HG03354 (cell line): ENCODE measurements around the gene HSD17B12.

Experiments used
- ATAC-seq: cut with Tn5 transposase; IDR thresholded peaks from one replicate; pipeline ENCODE4 v1.9.1; 2021; ENCODE audit warnings: mild to moderate bottlenecking; ENCODE audit not compliant: unreplicated experiment, poor library complexity, severe bottlenecking

The HSD17B12 gene

GRCh38 chr11:43842021-43842420, 161.5 kb downstream of the HSD17B12 start:
- no peak for ATAC-seq

- ATAC-seq, result no peak
Observed at GRCh38 chr11:43845816-43846215, 165.3 kb downstream of the HSD17B12 start.

- ATAC-seq, result peak; percentile 96
Observed at GRCh38 chr11:43852057-43852636, 171.6 kb downstream of the HSD17B12 start.

DNA sequence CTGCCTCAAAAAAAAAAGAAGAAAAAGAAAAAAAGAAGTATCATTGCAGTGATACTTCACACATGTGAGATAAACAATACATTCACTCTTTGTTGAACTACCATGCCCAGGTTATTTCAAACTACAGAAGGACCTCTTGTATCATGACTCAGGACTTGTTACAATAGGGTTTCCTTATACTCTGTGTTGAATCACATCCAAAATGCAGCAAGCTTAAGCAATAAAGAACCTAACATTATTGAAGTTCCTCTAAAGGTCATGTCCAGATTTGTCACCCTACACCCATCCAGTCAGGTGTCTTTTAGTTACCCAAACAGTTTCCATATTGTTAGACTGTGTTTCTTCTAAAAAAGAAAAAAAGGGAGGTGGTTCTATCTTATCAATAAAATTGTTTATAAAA, 173.2 kb downstream of the HSD17B12 start:
- no peak for ATAC-seq

DNA sequence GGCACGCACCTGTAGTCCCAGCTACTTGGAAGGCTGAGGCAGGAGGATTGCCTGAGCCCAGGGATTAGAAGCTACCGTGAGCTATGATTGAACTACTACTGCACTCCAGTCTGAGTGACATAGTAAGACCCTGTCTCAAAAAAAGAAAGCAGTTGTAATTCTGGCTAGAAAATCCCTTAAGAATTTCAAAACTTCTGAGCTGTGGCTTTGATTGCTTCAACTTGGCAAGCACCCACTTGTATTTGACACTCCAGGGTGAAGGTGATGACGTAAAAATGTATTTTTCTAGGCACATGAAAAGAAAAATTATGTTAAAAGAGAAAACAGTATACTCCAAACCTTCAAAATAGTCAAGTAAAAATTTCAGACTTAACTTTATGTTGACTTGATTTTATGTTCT, 176.5 kb downstream of the HSD17B12 start:
- ATAC-seq, result no peak

GRCh38 chr11:43861141-43861540, 180.6 kb downstream of the HSD17B12 start:
- ATAC-seq, result no peak

- ATAC-seq, result no peak
Observed at GRCh38 chr11:43866520-43866919, 186.0 kb downstream of the HSD17B12 start.

DNA sequence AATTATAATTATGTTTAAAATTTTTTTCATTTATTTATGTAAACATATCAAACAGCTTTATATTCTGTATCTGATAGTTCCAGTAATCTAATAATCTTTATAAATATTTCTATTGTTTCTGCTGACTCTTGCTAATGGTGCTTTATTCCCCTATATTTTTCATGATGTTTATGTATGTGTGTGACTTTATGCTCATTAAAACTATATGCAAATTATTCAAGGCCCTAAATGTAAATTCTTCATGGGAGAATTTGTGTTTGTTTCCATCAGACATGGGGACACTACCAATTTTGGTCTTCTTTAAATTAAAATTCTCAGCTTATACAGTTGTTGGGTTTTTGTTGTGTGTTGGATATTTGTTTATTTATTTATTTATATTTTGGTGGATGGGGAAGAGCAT, 186.4 kb downstream of the HSD17B12 start:
- no peak for ATAC-seq

GRCh38 chr11:43868852-43869567, 188.5 kb downstream of the HSD17B12 start:
- peak; percentile 100 for ATAC-seq

DNA sequence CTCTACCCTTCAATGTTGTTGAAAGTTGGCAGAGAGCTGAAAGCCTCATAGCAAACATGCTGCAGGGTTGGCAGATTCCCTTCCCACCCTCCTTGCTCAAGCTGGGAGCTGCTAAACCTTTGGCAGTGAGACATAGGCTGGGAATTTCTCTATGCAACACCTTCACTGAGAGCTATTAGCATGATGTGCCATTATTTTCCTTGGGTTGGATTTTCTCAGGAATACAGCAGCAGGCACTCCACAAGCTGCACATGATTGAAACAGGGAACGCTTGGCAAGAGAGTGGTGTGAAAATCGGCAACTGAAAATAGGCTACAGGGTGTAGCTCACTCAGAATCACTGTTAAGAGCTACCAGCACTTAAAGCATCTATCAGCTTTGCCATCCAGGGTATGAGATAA, 190.5 kb downstream of the HSD17B12 start:
- ATAC-seq, result no peak

DNA sequence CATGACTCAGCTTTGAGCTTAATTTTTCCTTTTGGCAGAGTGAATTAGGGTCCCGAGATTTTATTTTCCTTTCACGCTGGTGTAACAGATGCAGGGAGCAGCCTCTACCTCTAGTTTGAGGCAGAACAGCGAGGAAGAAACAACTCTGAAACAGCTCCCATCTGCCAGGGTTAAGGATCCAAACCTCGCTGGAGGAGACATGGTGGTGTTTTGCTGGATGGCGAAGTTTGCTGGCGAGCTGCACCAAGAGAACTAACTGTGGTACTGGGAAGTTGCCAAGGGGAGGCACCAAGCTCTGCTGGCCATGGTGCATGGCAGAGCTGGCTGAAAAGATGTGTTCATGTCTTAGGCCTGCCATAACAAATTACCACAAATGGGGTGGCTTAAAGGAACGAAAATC, 192.5 kb downstream of the HSD17B12 start:
- no peak for ATAC-seq

DNA sequence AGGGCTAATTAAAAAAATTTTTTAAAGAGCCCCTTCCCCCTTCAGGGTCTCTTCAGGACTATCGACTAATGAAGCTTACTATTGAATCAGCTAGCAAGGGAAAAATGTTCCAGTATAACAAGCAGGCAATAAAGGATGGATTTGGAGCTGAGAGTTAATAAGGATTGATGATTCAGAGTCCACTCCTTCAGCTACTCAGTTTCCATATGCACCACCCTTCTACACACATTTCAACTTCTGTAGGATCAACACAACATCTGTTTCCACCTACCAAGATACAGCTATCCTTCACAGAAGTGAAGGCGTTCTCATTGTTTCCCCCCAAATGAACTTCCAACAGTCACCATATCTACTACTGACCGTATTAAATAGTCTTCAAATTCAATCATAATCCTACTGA, 193.5 kb downstream of the HSD17B12 start:
- ATAC-seq, result no peak

GRCh38 chr11:43874738-43875137, 194.2 kb downstream of the HSD17B12 start:
- peak; percentile 81 for ATAC-seq

GRCh38 chr11:43879789-43880639, 199.5 kb downstream of the HSD17B12 start:
- no peak for ATAC-seq

GRCh38 chr11:43880640-43881159, 200.2 kb downstream of the HSD17B12 start, which contains the start of gene ALKBH3:
TSS of gene ALKBH3 (plus strand) at chr11:43880831. CDS start at chr11:43882653, 1,822 bp downstream.
- ATAC-seq, result peak; percentile 99

DNA sequence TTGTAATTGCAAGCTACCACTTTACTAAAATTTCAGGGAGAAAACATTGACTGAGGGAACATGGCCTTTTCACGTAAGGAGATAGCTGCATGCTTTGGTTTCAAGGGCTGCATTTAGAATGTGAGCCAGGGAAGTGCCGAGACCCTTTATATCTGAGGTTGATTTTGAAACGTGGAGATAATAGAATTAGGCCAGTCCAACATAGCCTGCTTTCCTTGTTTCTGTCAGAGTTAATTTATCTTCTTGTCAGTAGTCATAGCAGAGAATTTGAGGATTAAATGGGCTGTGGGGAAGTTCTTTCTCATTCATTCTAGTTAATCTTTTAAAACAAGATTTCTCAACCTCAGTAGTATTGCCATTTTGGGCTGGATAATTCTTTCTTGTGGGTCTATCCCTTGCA, 212.3 kb downstream of the HSD17B12 start:
- ATAC-seq, result no peak

DNA sequence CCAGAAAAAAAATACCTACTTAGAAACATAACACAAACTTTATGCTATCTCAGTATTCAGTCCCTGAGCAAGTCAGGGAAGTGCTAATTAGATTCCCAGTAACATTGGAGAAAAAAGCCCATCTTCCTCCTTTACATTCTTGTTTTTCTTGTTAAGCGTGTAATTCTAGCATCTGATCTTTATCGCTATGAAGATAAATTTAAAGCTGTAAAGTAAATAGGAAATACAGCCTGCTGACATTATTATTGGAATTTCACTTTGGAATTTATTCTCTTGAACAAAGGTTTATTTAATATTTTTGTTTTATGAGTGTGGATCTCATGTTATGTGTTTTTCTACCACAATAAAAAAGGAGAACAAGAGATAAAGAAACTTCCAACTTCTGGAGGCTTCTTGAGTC, 214.0 kb downstream of the HSD17B12 start:
- ATAC-seq, result no peak

DNA sequence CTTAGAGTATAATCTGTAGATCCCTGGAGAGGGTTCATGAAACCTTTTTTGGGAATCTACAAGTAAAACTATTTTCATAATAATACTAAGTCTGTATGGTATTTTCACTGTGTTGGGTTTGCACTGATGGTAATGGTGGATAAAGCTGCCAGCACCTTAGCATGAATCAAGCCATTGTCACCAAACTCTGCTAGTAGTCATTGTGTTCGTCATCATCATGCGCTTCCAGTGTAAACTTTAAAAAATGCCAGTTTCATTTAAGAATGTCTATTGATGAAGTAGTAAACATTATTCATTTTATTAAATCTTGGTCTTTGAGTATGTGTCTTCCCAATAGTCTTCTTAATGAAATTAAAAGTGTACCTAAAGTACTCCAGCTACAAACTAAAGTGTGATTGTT, 215.1 kb downstream of the HSD17B12 start:
- ATAC-seq, result no peak

DNA sequence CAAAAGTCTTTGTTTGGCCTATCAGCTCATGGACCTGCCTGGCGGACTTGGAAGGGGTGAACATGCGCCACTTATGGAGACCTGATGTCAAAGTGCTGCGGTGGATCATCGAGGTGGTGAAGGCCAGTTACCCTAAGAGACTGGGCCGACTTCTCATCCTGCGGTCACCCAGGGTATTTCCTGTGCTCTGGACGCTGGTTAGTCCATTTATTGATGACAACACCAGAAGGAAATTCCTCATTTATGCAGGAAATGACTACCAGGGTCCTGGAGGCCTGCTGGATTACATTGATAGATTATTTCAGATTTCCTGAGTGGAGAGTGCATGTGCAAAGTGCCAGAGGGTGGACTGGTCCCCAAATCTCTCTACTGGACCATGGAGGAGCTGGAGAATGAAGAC, 218.0 kb downstream of the HSD17B12 start:
- ATAC-seq, result no peak

DNA sequence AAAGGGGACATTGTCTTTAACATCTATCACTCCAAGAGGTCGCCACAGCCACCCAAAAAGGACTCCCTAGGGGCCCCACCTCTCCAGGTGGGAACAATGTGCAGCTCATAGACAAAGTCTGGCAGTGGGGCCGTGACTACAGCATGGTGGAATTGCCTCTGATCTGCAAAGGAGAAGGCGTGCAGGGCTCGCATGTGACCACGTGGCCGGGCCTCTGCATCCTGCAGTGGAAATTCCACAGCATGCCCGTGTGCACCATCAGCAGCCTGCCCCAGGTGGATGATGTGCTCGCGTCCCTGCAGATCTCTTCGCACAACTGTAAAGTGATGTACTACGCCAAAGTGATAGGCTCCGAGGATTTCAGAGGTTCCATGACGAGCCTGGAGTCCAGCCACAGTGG, 218.6 kb downstream of the HSD17B12 start:
- ATAC-seq, result no peak
